Right atrium auricular region (tissue), 2 donors: ENCODE results near the gene ARHGEF4. TPM values are rescaled to one million over a fixed set of nuclear protein-coding genes. Genes with fewer than 3 reads are reported as not detected.

Experiments used
- DNase-seq: peaks from one replicate; pipeline ENCODE4 v3.0.0-alpha.2; 2019; ENCODE audit warnings: low spot score
- H3K27ac ChIP-seq, 2 donors: fragments of 200-600 bp; sonication (generic); 1 replicate in 1 of 2; 2 replicates in 1 of 2; pipeline ENCODE4 v1.5.1; 2016 to 2019
- H3K27me3 ChIP-seq, 2 donors: fragments of 200-600 bp; sonication (generic); one replicate each; pipeline versions ENCODE4 v1.5.1 to v1.6.0; 2017 to 2019
- H3K36me3 ChIP-seq: fragments of 200-600 bp; sonication (generic); one replicate; pipeline ENCODE4 v1.5.1; 2016
- H3K4me1 ChIP-seq, 2 donors: fragments of 200-600 bp; sonication (generic); one replicate each; pipeline versions ENCODE4 v1.5.1 to v1.6.0; 2017 to 2019
- H3K4me3 ChIP-seq, 2 donors: fragments of 200-600 bp; sonication (generic); 1 replicate in 1 of 2; 2 replicates in 1 of 2; pipeline ENCODE4 v1.5.1; 2017 to 2019; ENCODE audit warnings: mild to moderate bottlenecking in 1 of 2, moderate library complexity in 1 of 2
- H3K9me3 ChIP-seq, 2 donors: fragments of 200-600 bp; sonication (generic); one replicate each; pipeline ENCODE4 v1.5.1; 2019
- CTCF ChIP-seq, 2 donors: fragments of 200-600 bp; sonication (generic); IDR thresholded peaks; one replicate each; pipeline ENCODE4 v1.5.1; 2019; ENCODE audit warnings: antibody characterized with exemption in 2 of 2
- total RNA-seq, 2 donors: library from RNA; depleted of rRNA; stranded (reverse); fragments of >200 nt; gene quantifications; one replicate each; pipeline ENCODE4 v1.1.0, GENCODE V29; 2016

ARHGEF4 gene
- total RNA-seq, 2 donors from 2014 or later, result 3.5 to 8.1 TPM

- Histone ChIP-seq H3K9me3 (no peaks in the 10 kb centered on the region), H3K27ac (no peak overlapping the region), H3K36me3 (no peaks in the 10 kb centered on the region), H3K27me3 (no peaks in the 10 kb centered on the region), H3K4me3 (no peak overlapping the region), H3K4me1 (no peaks in the 10 kb centered on the region)
- DNase-seq, result no peak
- TF ChIP-seq CTCF (IDR thresholded peaks at IDR 0.05), result no peak
These were observed 172.3 kb downstream of the ARHGEF4 start for GRCh38 chr2:131008967-131009366.

- no peaks in the 10 kb centered on the region for H3K36me3 ChIP-seq
- H3K27ac ChIP-seq, result no peak overlapping the region
- no peak for DNase-seq
- TF ChIP-seq CTCF (IDR thresholded peaks at IDR 0.05), result no peak
- no peak overlapping the region for H3K4me3 ChIP-seq
- H3K27me3 ChIP-seq, result no peaks in the 10 kb centered on the region
- H3K4me1 ChIP-seq, result no peaks in the 10 kb centered on the region
- no peaks in the 10 kb centered on the region for H3K9me3 ChIP-seq
These were observed 173.2 kb downstream of the ARHGEF4 start for GRCh38 chr2:131009713-131010475.

GRCh38 chr2:131010566-131010965 lies 173.9 kb downstream of the ARHGEF4 start:
- H3K27me3 ChIP-seq, result no peaks in the 10 kb centered on the region
- H3K36me3 ChIP-seq, result no peaks in the 10 kb centered on the region
- no peak for TF ChIP-seq CTCF (IDR thresholded peaks at IDR 0.05)
- H3K4me3 ChIP-seq, result no peak overlapping the region
- H3K27ac ChIP-seq, result no peak overlapping the region
- DNase-seq, result no peak
- H3K9me3 ChIP-seq, result no peaks in the 10 kb centered on the region
- H3K4me1 ChIP-seq, result no peaks in the 10 kb centered on the region

- TF ChIP-seq CTCF (IDR thresholded peaks at IDR 0.05), result no peak
- no peaks in the 10 kb centered on the region for H3K27me3 ChIP-seq
- no peak for DNase-seq
- no peaks in the 10 kb centered on the region for H3K9me3 ChIP-seq
- no peak overlapping the region for H3K27ac ChIP-seq
- no peak overlapping the region for H3K4me3 ChIP-seq
- no peaks in the 10 kb centered on the region for H3K36me3 ChIP-seq
- no peaks in the 10 kb centered on the region for H3K4me1 ChIP-seq
These were observed 174.8 kb downstream of the ARHGEF4 start for GRCh38 chr2:131011486-131011885.

- no peak for TF ChIP-seq CTCF (IDR thresholded peaks at IDR 0.05)
- Histone ChIP-seq H3K4me1 (no peaks in the 10 kb centered on the region), H3K27ac (no peak overlapping the region), H3K4me3 (no peak overlapping the region), H3K27me3 (no peaks in the 10 kb centered on the region), H3K36me3 (no peaks in the 10 kb centered on the region), H3K9me3 (no peaks in the 10 kb centered on the region)
- no peak for DNase-seq
These were observed 177.4 kb downstream of the ARHGEF4 start for GRCh38 chr2:131014141-131014540.

GRCh38 chr2:131015764-131016163 lies 179.1 kb downstream of the ARHGEF4 start:
- no peaks in the 10 kb centered on the region for H3K36me3 ChIP-seq
- H3K4me1 ChIP-seq, result no peaks in the 10 kb centered on the region
- no peak for TF ChIP-seq CTCF (IDR thresholded peaks at IDR 0.05)
- no peaks in the 10 kb centered on the region for H3K9me3 ChIP-seq
- no peak overlapping the region for H3K4me3 ChIP-seq
- H3K27me3 ChIP-seq, result no peaks in the 10 kb centered on the region
- no peak overlapping the region for H3K27ac ChIP-seq
- no peak for DNase-seq
